K562 (cell line): ENCODE results near the gene HMCES. TPM values are rescaled to one million over a fixed set of nuclear protein-coding genes. Genes with fewer than 3 reads are reported as not detected.

Experiments used
- MCM7 ChIP-seq, 2 experiments: fragments of 450-650 bp; IDR thresholded peaks; 2 replicates each; pipeline ENCODE4 v1.6.1; 2016 to 2018
- POLR3A ChIP-seq: IDR thresholded peaks from 2 replicates; pipeline ENCODE4 v1.6.1; 2011; ENCODE audit warnings: borderline replicate concordance, mild to moderate bottlenecking, moderate library complexity; ENCODE audit not compliant: insufficient read length, insufficient read depth; ENCODE audit errors: extremely low read depth
- ZNF707 ChIP-seq: fragments of 250-450 bp; sonication (Bioruptor Pico); conservative IDR thresholded peaks from 2 replicates; pipeline ENCODE4 v1.8.0; 2022; ENCODE audit warnings: inconsistent platforms, mild to moderate bottlenecking, moderate library complexity
- polyA plus RNA-seq, 8 experiments: library from polyadenylated mRNA; depleted of rRNA in 4 of 8; stranded (reverse) in 5 of 8; unstranded in 3 of 8; fragments of >200 nt; fragmentation: Nextera tagmentation in 2 of 8; fragmentation: Illumina TruSeq in 1 of 8; extraction: Ambion mirVana in 2 of 8; extraction: Trizol in 1 of 8; gene quantifications; 2 replicates each; pipeline versions ENCODE4 v1.2.1 to v1.2.3, GENCODE V29; 2011 to 2014; ENCODE audit warnings: inconsistent platforms in 1 of 8, missing spikeins in 1 of 8
- total RNA-seq, 7 experiments: library from RNA; depleted of rRNA in 6 of 7; stranded (reverse); fragments of >200 nt in 6 of 7; fragmentation: Illumina TruSeq in 2 of 7; extraction: Trizol in 2 of 7; gene quantifications; 2 replicates each; pipeline versions ENCODE4 v1.2.1 to v1.2.3, GENCODE V29; 2011 to 2021; ENCODE audit warnings: low replicate concordance in 1 of 7
- TF ChIP-seq, protein P1 (sequence below): sonication (generic); formaldehyde crosslinking; IDR thresholded peaks from 2 replicates; pipeline ENCODE4 v1.8.0; 2023; ENCODE audit warnings: missing genetic modification reagents, mild to moderate bottlenecking, borderline replicate concordance
- TF ChIP-seq, protein P2 (sequence below): fragments of 200-800 bp; sonication (Bioruptor generic); IDR thresholded peaks from 2 replicates; pipeline ENCODE4 v1.6.1; 2016; ENCODE audit warnings: missing genetic modification characterization, missing compliant biosample characterization
- TF ChIP-seq, protein P3 (sequence below): fragments of 450-650 bp; IDR thresholded peaks from 2 replicates; pipeline ENCODE4 v1.6.1; 2016; ENCODE audit warnings: antibody characterized with exemption
- TF ChIP-seq, protein P4 (sequence below): fragments of 250-450 bp; sonication (Bioruptor Pico); IDR thresholded peaks from 2 replicates; pipeline ENCODE4 v1.8.0; 2021; ENCODE audit warnings: moderate library complexity, mild to moderate bottlenecking, inconsistent platforms

The HMCES gene
- total and polyA plus RNA-seq, 9 of the 15 experiments (the other 6 are each of a cell fraction or from before 2014, with no cell fraction given): 18.8 to 45.3 (median 24.8) TPM

DNA sequence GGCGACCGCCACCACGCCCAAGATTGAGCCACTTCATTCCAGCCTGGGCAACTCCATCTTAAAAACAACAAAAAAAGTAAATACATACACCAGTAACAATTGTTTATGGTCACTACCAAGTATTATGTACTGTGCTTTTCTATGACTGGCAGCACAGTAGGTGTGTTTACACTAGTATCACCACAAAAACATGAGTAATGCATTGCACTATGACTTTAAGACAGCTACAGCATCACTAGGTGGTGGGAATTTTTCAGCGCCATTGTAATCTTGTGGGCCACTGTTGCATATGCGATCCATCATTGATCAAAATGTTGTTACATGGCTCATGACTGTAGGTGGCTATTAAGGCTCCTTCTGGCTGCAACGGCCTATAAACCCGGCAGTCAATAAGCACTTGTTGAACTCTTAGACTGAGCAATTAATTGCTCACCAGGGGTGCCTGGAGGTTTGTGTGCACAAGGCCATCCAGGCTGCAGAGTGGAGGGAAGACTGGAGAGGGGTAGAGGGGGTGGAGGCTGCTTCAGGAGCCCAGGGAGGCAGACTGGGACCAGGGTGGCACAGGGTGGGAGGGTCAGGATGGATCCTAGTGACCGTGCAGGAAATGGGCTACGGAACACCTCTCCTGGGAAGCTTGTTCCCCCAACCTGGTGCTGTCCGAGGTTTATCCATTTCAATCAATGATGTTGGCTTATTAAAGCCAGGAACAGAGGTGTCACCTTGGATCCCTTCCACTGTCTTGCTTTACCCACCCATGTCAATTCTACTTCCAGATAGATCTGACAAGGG is 47.1 kb upstream of the HMCES start (continued):
- TF ChIP-seq, protein P1, sequence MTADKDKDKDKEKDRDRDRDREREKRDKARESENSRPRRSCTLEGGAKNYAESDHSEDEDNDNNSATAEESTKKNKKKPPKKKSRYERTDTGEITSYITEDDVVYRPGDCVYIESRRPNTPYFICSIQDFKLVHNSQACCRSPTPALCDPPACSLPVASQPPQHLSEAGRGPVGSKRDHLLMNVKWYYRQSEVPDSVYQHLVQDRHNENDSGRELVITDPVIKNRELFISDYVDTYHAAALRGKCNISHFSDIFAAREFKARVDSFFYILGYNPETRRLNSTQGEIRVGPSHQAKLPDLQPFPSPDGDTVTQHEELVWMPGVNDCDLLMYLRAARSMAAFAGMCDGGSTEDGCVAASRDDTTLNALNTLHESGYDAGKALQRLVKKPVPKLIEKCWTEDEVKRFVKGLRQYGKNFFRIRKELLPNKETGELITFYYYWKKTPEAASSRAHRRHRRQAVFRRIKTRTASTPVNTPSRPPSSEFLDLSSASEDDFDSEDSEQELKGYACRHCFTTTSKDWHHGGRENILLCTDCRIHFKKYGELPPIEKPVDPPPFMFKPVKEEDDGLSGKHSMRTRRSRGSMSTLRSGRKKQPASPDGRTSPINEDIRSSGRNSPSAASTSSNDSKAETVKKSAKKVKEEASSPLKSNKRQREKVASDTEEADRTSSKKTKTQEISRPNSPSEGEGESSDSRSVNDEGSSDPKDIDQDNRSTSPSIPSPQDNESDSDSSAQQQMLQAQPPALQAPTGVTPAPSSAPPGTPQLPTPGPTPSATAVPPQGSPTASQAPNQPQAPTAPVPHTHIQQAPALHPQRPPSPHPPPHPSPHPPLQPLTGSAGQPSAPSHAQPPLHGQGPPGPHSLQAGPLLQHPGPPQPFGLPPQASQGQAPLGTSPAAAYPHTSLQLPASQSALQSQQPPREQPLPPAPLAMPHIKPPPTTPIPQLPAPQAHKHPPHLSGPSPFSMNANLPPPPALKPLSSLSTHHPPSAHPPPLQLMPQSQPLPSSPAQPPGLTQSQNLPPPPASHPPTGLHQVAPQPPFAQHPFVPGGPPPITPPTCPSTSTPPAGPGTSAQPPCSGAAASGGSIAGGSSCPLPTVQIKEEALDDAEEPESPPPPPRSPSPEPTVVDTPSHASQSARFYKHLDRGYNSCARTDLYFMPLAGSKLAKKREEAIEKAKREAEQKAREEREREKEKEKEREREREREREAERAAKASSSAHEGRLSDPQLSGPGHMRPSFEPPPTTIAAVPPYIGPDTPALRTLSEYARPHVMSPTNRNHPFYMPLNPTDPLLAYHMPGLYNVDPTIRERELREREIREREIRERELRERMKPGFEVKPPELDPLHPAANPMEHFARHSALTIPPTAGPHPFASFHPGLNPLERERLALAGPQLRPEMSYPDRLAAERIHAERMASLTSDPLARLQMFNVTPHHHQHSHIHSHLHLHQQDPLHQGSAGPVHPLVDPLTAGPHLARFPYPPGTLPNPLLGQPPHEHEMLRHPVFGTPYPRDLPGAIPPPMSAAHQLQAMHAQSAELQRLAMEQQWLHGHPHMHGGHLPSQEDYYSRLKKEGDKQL (CRISPR knock-in tag): no peak
- TF ChIP-seq, protein P2, sequence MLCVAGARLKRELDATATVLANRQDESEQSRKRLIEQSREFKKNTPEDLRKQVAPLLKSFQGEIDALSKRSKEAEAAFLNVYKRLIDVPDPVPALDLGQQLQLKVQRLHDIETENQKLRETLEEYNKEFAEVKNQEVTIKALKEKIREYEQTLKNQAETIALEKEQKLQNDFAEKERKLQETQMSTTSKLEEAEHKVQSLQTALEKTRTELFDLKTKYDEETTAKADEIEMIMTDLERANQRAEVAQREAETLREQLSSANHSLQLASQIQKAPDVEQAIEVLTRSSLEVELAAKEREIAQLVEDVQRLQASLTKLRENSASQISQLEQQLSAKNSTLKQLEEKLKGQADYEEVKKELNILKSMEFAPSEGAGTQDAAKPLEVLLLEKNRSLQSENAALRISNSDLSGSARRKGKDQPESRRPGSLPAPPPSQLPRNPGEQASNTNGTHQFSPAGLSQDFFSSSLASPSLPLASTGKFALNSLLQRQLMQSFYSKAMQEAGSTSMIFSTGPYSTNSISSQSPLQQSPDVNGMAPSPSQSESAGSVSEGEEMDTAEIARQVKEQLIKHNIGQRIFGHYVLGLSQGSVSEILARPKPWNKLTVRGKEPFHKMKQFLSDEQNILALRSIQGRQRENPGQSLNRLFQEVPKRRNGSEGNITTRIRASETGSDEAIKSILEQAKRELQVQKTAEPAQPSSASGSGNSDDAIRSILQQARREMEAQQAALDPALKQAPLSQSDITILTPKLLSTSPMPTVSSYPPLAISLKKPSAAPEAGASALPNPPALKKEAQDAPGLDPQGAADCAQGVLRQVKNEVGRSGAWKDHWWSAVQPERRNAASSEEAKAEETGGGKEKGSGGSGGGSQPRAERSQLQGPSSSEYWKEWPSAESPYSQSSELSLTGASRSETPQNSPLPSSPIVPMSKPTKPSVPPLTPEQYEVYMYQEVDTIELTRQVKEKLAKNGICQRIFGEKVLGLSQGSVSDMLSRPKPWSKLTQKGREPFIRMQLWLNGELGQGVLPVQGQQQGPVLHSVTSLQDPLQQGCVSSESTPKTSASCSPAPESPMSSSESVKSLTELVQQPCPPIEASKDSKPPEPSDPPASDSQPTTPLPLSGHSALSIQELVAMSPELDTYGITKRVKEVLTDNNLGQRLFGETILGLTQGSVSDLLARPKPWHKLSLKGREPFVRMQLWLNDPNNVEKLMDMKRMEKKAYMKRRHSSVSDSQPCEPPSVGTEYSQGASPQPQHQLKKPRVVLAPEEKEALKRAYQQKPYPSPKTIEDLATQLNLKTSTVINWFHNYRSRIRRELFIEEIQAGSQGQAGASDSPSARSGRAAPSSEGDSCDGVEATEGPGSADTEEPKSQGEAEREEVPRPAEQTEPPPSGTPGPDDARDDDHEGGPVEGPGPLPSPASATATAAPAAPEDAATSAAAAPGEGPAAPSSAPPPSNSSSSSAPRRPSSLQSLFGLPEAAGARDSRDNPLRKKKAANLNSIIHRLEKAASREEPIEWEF (CRISPR knock-in tag): no peak
- TF ChIP-seq, protein P3, sequence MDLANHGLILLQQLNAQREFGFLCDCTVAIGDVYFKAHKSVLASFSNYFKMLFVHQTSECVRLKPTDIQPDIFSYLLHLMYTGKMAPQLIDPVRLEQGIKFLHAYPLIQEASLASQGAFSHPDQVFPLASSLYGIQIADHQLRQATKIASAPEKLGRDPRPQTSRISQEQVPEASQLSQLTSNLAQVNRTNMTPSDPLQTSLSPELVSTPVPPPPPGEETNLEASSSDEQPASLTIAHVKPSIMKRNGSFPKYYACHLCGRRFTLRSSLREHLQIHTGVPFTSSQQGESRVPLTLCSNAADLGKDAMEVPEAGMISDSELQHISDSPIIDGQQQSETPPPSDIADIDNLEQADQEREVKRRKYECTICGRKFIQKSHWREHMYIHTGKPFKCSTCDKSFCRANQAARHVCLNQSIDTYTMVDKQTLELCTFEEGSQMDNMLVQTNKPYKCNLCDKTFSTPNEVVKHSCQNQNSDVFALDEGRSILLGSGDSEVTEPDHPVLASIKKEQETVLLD: no peak
- no peak for TF ChIP-seq ZNF707 (CRISPR knock-in tag)
- TF ChIP-seq, protein P4, sequence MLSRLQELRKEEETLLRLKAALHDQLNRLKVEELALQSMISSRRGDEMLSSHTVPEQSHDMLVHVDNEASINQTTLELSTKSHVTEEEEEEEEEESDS (CRISPR knock-in tag): no peak
- TF ChIP-seq POLR3A: no peak
- no peak for TF ChIP-seq MCM7 (IDR thresholded peaks at IDR 0.05)
